Left lobe of liver (tissue), 1 donor: ENCODE data around the gene TRIM77. TPM values are rescaled to one million over a fixed set of nuclear protein-coding genes. Genes with fewer than 3 reads are reported as not detected.

Experiments used
- total RNA-seq: library from RNA; stranded (reverse); gene quantifications from one replicate; pipeline ENCODE4 v1.2.1, GENCODE V29; 2021
- donor health status: DM: no; HTN: yes; CAD: no.

The TRIM77 gene
- total RNA-seq, 1 donor from 2014 or later: not detected

Other genes starting within 250 kb of the TRIM77 start
- gene NOX4, start 218.9 kb upstream of the TRIM77 start, total RNA-seq: not detected
- not detected for gene TRIM49, start 98.3 kb downstream of the TRIM77 start, total RNA-seq
- not detected for gene TRIM64B, start 168.2 kb downstream of the TRIM77 start, total RNA-seq
- gene TRIM49D1, start 211.9 kb downstream of the TRIM77 start, total RNA-seq: not detected
- not detected for gene TRIM49D2, start 213.8 kb downstream of the TRIM77 start, total RNA-seq